OCI-LY3 (cell line): ENCODE measurements around the gene CHST15.

Source experiments
- CTCF ChIP-seq: fragments of 200-600, 300-600 bp; sonication (generic); IDR thresholded peaks from 2 replicates; pipeline ENCODE4 v1.5.1; 2014; ENCODE audit warnings: antibody characterized with exemption, low read length, low read depth
- EZH2phosphoT487 ChIP-seq: fragments of 200-600 bp; shearing (Covaris generic); IDR thresholded peaks from 2 replicates; pipeline ENCODE4 v1.6.1; 2018; ENCODE audit warnings: antibody characterized with exemption, mixed run types, low read depth

DNA sequence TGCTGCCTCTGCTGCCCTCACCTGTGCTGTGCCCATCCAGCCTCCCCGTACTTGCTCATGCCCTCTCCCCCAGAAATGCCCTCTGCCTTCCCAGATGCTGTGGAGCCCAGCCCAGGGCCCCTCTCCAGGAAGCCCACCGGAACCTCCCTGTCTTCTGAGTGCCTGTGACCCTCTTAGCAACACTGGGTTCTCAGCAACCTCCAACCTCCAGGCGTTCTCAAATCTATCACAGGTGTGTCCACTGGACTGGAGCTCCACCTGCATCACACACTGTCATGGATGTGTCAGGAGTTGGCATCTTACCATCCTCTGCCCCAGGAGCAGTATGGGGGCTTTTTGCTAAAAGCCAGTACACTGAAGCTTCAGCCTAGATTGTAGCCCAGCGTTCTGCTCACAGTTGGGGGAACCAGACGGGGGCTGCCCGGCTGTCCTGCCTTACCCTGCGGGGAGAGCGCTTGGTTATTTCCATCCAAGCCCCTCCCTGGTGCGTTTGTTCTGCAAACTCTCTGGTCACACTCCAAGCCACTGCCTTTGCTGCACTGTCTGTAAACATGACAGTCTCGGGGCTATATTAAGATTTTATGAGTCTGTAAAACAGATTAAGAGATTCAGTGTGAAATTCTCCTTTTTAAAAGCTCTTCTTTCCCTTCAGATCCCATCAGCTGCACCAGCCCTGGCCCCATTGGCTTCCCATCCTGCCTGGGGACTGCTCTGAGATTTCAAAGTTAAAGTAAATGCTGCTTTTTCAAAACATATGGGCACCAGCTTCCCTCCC is 130.5 kb downstream of the CHST15 start:
- TF ChIP-seq CTCF: no peak
- TF ChIP-seq EZH2phosphoT487: no peak
